Stimulated activated CD8-positive, alpha-beta memory T cell treated with anti-CD3 and anti-CD28 coated beads, Interleukin-7, amount 100 ng/mL, for 1 hour (primary cell): Measurements from ENCODE around the gene TRIM32.

Source experiments
- DNase-seq, 2 donors: peaks; one replicate each; pipeline ENCODE4 v3.0.0-alpha.2; 2020; ENCODE audit warnings: low read depth in 2 of 2

TRIM32 gene

DNA sequence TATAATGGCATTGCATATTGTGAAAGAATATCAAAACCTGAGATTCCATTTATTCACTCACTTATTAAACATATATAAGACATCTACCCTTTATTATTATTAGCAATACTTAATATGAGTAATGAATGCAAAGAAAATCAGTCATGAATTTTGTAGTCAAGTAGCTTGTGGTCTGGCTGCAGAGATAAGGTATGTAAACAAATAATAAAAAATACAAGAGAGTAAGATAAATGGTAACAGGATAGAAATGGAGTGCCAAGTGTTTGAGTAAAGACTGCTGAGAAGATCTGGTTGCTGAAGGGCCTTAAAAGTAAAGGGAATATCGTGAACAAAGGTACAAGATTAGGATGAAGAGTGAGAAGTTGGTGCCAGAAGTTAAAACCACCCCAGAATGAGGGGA, 18.4 kb downstream of the TRIM32 start:
- no peak for DNase-seq

GRCh38 chr9:116706310-116707290, 19.5 kb downstream of the TRIM32 start:
- no peak for DNase-seq

DNA sequence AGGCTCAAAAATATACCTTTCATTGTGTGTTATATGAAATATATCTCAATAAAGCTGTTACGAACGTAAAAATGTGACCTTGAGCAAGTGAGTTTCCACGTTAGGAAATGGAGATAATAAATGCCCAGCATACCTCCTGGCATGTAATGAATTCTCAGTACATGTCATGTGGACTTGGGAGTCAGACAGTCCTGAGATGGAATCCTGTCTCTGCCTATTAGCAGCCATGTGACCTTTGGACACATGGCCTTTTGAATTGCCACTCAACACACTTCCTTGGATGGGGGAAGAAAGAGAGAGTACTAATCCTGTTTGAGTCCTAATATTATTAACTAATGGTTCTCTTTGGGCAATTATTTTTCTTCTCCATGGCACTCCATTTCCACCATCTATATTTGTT, 25.7 kb downstream of the TRIM32 start:
- no peak for DNase-seq

- no peak for DNase-seq
These were observed 26.2 kb downstream of the TRIM32 start for GRCh38 chr9:116713271-116713670.

DNA sequence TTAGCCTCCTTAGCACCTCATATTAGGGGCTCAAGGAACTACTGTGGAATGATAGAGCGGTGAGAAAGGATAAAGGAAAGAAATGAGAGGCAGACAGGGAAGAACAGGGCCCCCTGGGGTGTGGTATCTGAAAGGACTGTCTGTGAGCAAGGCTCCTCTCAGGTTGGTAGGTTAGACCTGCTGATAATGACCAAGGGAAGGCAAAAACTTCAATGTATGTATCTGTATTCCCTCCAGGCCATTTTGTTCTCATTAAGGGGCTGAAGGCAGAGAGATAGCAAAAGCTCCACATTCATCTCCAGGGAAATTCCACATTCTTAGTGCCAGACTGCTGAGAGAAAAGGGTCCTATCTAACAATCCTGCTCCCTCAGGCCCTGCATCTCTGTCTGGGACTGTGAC, 28.6 kb downstream of the TRIM32 start:
- no peak for DNase-seq

DNA sequence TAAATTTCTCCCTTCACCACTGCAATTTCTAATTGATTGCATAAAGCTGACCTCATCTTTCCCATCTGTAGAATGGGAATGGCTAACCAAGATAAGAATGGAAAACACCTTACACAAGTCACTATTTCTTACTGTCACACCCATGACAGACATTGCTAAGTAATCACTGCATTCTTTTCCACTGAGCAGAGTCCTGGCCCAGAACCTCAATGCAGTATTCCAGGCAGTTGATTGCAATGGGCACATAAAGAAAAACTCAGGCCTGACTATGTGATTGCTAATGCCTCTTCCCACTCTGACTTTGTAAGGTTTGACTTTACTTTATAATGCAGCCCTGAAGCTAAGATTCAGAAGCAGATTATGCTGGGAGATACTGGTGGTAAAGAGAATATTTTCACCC, 29.3 kb downstream of the TRIM32 start:
- DNase-seq, result no peak

GRCh38 chr9:116717150-116717549, 30.0 kb downstream of the TRIM32 start:
- DNase-seq, result no peak

GRCh38 chr9:116718111-116718510, 31.0 kb downstream of the TRIM32 start:
- DNase-seq, result no peak

- DNase-seq, result no peak
These were observed 33.0 kb downstream of the TRIM32 start for GRCh38 chr9:116720111-116720510.

DNA sequence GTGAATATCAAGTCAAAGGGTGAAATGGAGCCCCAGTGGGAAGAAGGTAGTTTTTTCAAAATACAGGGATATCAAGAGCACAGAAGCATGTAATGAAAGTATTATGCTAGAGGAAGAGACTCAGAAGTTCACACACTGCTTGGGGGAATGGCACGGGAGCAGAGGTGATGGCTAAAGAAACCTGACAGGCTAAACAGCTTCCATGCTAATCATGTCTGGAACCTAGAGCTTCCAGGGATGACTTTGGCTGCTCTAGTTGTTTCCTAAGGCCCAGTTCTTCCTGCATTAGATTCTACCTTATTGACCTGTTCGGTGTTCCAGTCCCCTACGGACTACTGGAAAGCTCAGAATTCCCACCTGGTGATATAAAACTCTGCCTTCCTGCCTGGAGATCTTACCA, 34.3 kb downstream of the TRIM32 start:
- DNase-seq, result no peak

- no peak for DNase-seq
These were observed 34.8 kb downstream of the TRIM32 start for GRCh38 chr9:116721944-116722343.

DNA sequence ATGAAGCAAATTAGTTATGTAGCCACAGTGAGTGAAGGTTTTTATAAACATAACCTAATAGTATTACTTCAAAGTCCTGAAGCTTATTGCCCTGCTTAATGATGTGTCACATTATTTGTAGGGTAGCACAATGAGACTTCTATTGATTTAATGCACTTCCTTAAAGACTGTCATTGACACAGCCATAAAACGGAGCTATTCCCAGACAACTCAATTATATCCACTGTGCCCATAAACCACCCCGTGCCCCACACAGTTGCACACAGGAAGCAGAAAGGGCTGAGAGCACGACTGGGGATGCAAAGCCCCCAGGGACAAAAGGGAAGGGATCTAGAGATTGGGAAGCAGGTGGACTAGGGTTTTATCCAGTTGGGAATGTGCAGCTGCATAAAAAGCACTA, 37.0 kb downstream of the TRIM32 start:
- DNase-seq, result no peak

- DNase-seq, result no peak
These were observed 39.5 kb downstream of the TRIM32 start for GRCh38 chr9:116726602-116727001.

- DNase-seq, result no peak
These were observed 46.0 kb downstream of the TRIM32 start for GRCh38 chr9:116733010-116733641.

DNA sequence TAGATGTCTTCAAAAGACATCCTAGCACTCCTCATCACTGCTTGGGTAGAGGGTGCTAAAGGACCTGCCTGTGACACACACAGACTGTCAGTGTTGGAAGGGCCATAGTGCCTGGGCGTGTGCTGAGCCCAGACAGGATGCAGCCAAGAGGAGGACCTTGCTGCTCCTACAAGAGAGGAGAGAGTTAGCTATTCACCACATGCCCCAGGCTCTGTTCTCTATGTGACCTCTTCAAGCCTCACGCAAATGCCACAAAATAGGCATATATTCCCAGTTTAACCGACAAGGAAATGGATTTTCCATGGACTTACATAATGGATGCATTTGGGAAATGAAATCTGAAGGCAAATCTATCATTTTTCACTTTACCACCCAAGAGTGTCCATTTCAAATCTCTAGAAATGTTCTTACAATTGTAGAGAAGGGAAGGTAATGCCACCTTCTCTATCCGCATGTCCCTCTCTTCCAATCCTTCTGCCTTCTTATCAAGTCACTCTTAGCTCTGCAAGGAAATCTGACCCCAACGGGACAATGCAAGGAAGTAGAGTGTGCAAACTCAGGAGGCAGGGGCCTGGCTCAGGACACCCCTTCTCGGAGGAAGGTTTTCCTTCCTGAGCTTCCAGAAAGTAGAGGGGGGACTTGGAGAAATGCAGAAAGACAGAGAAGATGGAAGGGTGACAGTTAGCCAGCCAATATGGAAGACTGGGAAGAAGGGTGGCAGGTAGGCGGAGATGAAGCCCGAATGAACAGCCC, 49.5 kb downstream of the TRIM32 start:
- no peak for DNase-seq

DNA sequence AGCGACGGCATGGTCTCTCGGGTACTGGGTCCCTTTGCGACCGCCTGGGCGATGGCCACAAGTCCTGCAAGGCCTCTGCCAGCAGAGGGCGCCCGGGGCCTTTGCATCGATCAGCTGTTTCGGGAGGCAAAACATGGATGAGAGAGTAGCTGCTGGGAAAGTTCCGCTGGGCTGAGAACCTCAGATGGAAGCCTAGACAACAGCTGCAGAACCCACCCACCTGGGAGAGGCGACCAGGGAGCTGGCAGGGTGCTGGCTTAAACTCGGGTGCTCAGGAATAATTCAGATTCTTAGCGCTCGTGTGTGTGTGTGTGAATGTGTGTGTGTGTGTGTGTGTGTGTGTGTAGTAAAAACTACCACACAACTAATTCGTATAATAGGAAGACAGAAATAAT, 50.0 kb downstream of the TRIM32 start:
- no peak for DNase-seq

DNA sequence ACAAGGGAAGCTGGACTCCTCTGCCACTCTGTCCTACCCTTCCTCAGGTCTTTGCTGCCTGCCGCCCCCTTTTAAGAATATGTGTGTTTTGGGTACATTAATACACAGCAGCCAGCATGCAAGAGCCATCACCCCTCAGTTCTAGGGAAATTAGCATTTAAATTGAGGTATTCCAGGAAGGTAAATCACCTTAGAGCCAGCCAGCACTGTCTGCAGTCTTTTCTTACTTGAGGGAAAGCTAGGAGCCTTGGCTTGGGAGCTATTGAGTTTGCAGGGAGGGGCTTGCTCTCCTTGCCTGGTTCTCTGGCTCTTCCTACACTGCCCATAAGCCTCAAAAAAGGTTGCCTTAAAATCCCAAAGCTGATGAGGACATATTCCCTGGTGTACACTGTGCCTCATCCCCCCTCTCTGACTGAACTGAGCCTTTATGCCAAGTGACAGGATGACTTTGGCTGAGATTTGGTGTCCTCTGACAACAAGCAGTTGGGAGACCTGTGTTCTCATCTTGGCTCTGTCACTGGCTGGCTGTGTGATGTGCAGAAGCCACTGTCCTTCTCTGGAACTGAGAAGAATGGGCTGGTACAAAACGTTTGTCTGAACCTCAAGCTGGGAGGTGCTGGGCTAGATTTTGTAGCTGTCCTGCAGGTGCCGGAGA, 54.1 kb downstream of the TRIM32 start:
- no peak for DNase-seq

GRCh38 chr9:116741742-116742141, 54.6 kb downstream of the TRIM32 start:
- DNase-seq, result no peak

GRCh38 chr9:116749176-116749575, 62.1 kb downstream of the TRIM32 start:
- DNase-seq, result no peak

- no peak for DNase-seq
These were observed 62.7 kb downstream of the TRIM32 start for GRCh38 chr9:116749772-116750171.

DNA sequence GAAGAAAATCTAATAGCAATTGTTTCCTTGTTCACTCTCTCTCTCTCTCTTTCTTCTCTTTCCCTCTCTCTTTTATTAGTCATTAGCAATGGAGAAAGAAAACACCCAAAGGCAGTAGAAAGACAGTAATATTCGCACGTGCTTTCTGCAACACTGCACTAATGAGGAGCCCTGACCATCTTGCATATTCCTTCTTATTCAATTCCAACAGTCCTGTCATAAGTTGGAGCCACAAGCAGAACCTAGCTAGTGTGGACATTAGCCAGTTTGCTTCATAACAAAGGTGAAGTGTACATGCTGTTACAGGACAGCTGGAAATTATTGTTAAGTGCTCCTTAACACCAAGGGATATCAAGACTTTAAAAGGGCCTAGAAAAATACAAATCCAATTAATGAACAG, 63.4 kb downstream of the TRIM32 start:
- no peak for DNase-seq
